ENCODE measurements around the gene ZNF680.

DNA sequence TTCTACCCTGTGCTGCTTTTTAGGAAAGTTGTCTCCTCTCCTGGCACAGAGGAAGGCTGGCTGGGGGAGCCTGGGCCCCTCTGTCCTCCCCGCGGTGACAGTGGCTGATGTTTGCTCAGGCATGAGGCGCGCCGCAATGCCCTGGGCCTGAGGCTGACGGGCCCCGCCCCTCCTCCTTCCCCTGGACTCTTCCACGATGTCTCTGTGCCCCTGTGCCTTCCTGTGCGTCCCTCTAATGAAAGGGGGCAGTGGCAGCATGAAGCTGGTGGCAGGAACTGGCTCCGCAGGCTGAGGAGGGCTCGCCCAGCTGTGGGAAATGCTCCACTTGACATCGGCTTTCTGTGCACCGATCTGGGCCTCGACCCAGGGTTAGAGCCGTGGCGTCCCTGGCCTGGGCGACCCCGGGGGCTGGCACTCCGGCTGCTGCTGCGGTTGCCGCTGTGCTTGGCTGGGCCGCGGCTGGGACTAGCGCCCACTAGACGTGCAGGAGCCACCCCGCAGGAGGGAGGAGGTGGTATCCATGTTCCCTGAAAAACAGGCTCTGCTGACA lies 67.9 kb downstream of the ZNF680 start:
- TF ChIP-seq, protein P1, sequence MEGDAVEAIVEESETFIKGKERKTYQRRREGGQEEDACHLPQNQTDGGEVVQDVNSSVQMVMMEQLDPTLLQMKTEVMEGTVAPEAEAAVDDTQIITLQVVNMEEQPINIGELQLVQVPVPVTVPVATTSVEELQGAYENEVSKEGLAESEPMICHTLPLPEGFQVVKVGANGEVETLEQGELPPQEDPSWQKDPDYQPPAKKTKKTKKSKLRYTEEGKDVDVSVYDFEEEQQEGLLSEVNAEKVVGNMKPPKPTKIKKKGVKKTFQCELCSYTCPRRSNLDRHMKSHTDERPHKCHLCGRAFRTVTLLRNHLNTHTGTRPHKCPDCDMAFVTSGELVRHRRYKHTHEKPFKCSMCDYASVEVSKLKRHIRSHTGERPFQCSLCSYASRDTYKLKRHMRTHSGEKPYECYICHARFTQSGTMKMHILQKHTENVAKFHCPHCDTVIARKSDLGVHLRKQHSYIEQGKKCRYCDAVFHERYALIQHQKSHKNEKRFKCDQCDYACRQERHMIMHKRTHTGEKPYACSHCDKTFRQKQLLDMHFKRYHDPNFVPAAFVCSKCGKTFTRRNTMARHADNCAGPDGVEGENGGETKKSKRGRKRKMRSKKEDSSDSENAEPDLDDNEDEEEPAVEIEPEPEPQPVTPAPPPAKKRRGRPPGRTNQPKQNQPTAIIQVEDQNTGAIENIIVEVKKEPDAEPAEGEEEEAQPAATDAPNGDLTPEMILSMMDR (IDR thresholded peaks at IDR 0.05; ENCODE audit: low read length), result no peak
- no peak for TF ChIP-seq EZH2 (IDR thresholded peaks at IDR 0.05; ENCODE audit: borderline replicate concordance, low read length)

All from OCI-LY1 (cell line).